DOHH2 (cell line): ENCODE measurements around the gene SAMD4B.

Experiments
- H3F3A ChIP-seq: fragments of 200-600 bp; sonication (generic), shearing (Covaris generic); 2 replicates; pipeline ENCODE4 v1.6.0; 2016; ENCODE audit warnings: antibody characterized with exemption, mild to moderate bottlenecking; ENCODE audit not compliant: control insufficient read depth, insufficient read depth
- H3K27ac ChIP-seq: fragments of 200-600 bp; sonication (generic); 2 replicates; pipeline ENCODE4 v1.5.1; 2014; ENCODE audit warnings: low read depth, mild to moderate bottlenecking, low read length, moderate library complexity
- H3K27me3 ChIP-seq: fragments of 200-600 bp; sonication (generic); 2 replicates; pipeline ENCODE4 v1.6.1; 2014; ENCODE audit warnings: mild to moderate bottlenecking, low read length, mixed read lengths; ENCODE audit not compliant: control insufficient read depth
- H3K36me3 ChIP-seq: fragments of 200-600 bp; sonication (generic); 2 replicates; pipeline ENCODE4 v1.6.1; 2014; ENCODE audit warnings: mild to moderate bottlenecking, low read length, moderate library complexity, mixed read lengths; ENCODE audit not compliant: control insufficient read depth
- H3K4me1 ChIP-seq: fragments of 200-600 bp; sonication (generic); 2 replicates; pipeline ENCODE4 v1.6.1; 2014; ENCODE audit warnings: mild to moderate bottlenecking, low read length, mixed read lengths; ENCODE audit not compliant: control insufficient read depth
- H3K4me2 ChIP-seq: fragments of 200-600 bp; sonication (generic); 2 replicates; pipeline ENCODE4 v1.6.0; 2014; ENCODE audit warnings: mild to moderate bottlenecking, low read length, moderate library complexity
- H3K4me3 ChIP-seq: fragments of 200-600 bp; sonication (generic); 2 replicates; pipeline ENCODE4 v1.5.1; 2014; ENCODE audit warnings: mild to moderate bottlenecking, low read length, mixed read lengths
- H3K79me2 ChIP-seq: fragments of 200-600 bp; sonication (generic); 2 replicates; pipeline ENCODE4 v1.6.1; 2014; ENCODE audit warnings: mild to moderate bottlenecking, low read length, mixed read lengths; ENCODE audit not compliant: control insufficient read depth
- H3K9me2 ChIP-seq: fragments of 200-600 bp; sonication (generic); replicated peaks from 2 replicates; pipeline ENCODE4 v1.6.1; 2014; ENCODE audit warnings: mild to moderate bottlenecking, low read length, mixed read lengths; ENCODE audit not compliant: control insufficient read depth
- H3K9me3 ChIP-seq: fragments of 200-600 bp; sonication (generic); 2 replicates; pipeline ENCODE4 v1.6.1; 2014; ENCODE audit warnings: antibody characterized with exemption, low read length, mixed read lengths; ENCODE audit not compliant: control insufficient read depth, insufficient read depth
- H4K20me1 ChIP-seq: fragments of 200-600 bp; sonication (generic); 2 replicates; pipeline ENCODE4 v1.6.0; 2014; ENCODE audit warnings: low read depth, mild to moderate bottlenecking, antibody characterized with exemption, low read length, moderate library complexity; ENCODE audit not compliant: control insufficient read depth, insufficient read depth
- CTCF ChIP-seq: fragments of 200-600 bp; sonication (generic); IDR thresholded peaks from one replicate; pipeline ENCODE4 v1.5.1; 2014; ENCODE audit warnings: antibody characterized with exemption, mild to moderate bottlenecking, low read depth, low read length; ENCODE audit not compliant: poor library complexity, severe bottlenecking
- EZH2phosphoT487 ChIP-seq: fragments of 200-600 bp; sonication (generic); IDR thresholded peaks from 2 replicates; pipeline ENCODE4 v1.6.1; 2017; ENCODE audit warnings: borderline replicate concordance, mild to moderate bottlenecking, antibody characterized with exemption, low read length, moderate library complexity, mixed read lengths

The SAMD4B gene

GRCh38 chr19:39356073-39356472, 13.9 kb downstream of the SAMD4B start:
- no peaks in the 10 kb centered on the region for H4K20me1 ChIP-seq

GRCh38 chr19:39356647-39357046, 14.4 kb downstream of the SAMD4B start:
- TF ChIP-seq EZH2phosphoT487 (no peak), CTCF (no peak)
- Histone ChIP-seq H3K36me3 (peaks cover 64% of the 10 kb centered on the region), H3K9me3 (no peaks in the 10 kb centered on the region)

More at GRCh38 chr19:39356073-39356472, 13.9 kb downstream of the SAMD4B start:
- Histone ChIP-seq H3K9me3 (no peaks in the 10 kb centered on the region), H3K79me2 (peaks cover 6% of the 10 kb centered on the region), H3F3A (no peaks in the 10 kb centered on the region), H3K4me1 (no peaks in the 10 kb centered on the region), H3K4me2 (no peak overlapping the region), H3K36me3 (peaks cover 70% of the 10 kb centered on the region), H3K4me3 (no peak overlapping the region), H3K27me3 (no peaks in the 10 kb centered on the region), H3K9me2 (no peaks in the 10 kb centered on the region), H3K27ac (no peak overlapping the region)
- TF ChIP-seq EZH2phosphoT487 (no peak), CTCF (no peak)

GRCh38 chr19:39359026-39359425, 16.8 kb downstream of the SAMD4B start:
- Histone ChIP-seq H3K9me2 (no peaks in the 10 kb centered on the region), H3K4me2 (no peak overlapping the region), H3K79me2 (no peaks in the 10 kb centered on the region), H3K27me3 (no peaks in the 10 kb centered on the region), H3K9me3 (no peaks in the 10 kb centered on the region), H3K27ac (no peak overlapping the region), H3K36me3 (peaks cover 58% of the 10 kb centered on the region), H3K4me3 (no peak overlapping the region), H3F3A (no peaks in the 10 kb centered on the region), H3K4me1 (peaks cover 13% of the 10 kb centered on the region), H4K20me1 (no peaks in the 10 kb centered on the region)
- TF ChIP-seq EZH2phosphoT487 (no peak), CTCF (no peak)

More at GRCh38 chr19:39356647-39357046, 14.4 kb downstream of the SAMD4B start:
- no peaks in the 10 kb centered on the region for H3F3A ChIP-seq
- H3K27ac ChIP-seq = no peak overlapping the region
- H3K4me2 ChIP-seq = no peak overlapping the region
- H4K20me1 ChIP-seq = no peaks in the 10 kb centered on the region
- H3K4me1 ChIP-seq = no peaks in the 10 kb centered on the region
- no peaks in the 10 kb centered on the region for H3K9me2 ChIP-seq
- no peaks in the 10 kb centered on the region for H3K27me3 ChIP-seq
- peaks cover 3% of the 10 kb centered on the region for H3K79me2 ChIP-seq
- no peak overlapping the region for H3K4me3 ChIP-seq
